H1 (cell line): Measurements from ENCODE around the gene DPY30. TPM values are rescaled to one million over a fixed set of nuclear protein-coding genes. Genes with fewer than 3 reads are reported as not detected.

Experiments
- ASH2L ChIP-seq: fragments of 200-600, 300-600 bp; sonication (generic); IDR thresholded peaks from one replicate; pipeline ENCODE4 v1.7.1; 2017; ENCODE audit warnings: low read length
- CHD1 ChIP-seq: IDR thresholded peaks from 2 replicates; pipeline ENCODE4 v1.6.1; 2012; ENCODE audit warnings: low read depth, low read length, improper control_type of control experiment
- CHD7 ChIP-seq: fragments of 300-600 bp; sonication (generic); IDR thresholded peaks from 2 replicates; pipeline ENCODE4 v1.7.1; 2012; ENCODE audit warnings: low read length, moderate library complexity, mild to moderate bottlenecking, inconsistent platforms; ENCODE audit not compliant: insufficient replicate concordance
- EGR1 ChIP-seq: IDR thresholded peaks from 2 replicates; pipeline ENCODE4 v1.6.1; 2011; ENCODE audit warnings: low read depth, low read length, borderline replicate concordance
- FOSL1 ChIP-seq: IDR thresholded peaks from 2 replicates; pipeline ENCODE4 v1.6.1; 2011; ENCODE audit warnings: mild to moderate bottlenecking, low read depth, low read length, moderate library complexity; ENCODE audit not compliant: insufficient read depth
- KDM4A ChIP-seq: IDR thresholded peaks from one replicate; pipeline ENCODE4 v1.7.1; 2012; ENCODE audit warnings: low read depth, mild to moderate bottlenecking, moderate library complexity, low read length, inconsistent platforms; ENCODE audit not compliant: severe bottlenecking
- PHF8 ChIP-seq: fragments of 200-600 bp; sonication (generic); conservative IDR thresholded peaks from 2 replicates; pipeline ENCODE4 v1.7.1; 2012; ENCODE audit warnings: low read depth, mild to moderate bottlenecking, inconsistent platforms, low read length, moderate library complexity
- RBBP5 ChIP-seq: IDR thresholded peaks from 2 replicates; pipeline ENCODE4 v1.7.1; 2012; ENCODE audit warnings: low read depth, mild to moderate bottlenecking, inconsistent platforms, low read length, moderate library complexity, borderline replicate concordance
- SP1 ChIP-seq: IDR thresholded peaks from 2 replicates; pipeline ENCODE4 v1.6.1; 2011; ENCODE audit warnings: low read depth, low read length
- TBP ChIP-seq: IDR thresholded peaks from 2 replicates; pipeline ENCODE4 v1.6.1; 2011; ENCODE audit warnings: low read depth, low read length, improper control_type of control experiment
- TCF12 ChIP-seq: IDR thresholded peaks from 2 replicates; pipeline ENCODE4 v1.6.1; 2011; ENCODE audit warnings: low read depth, mild to moderate bottlenecking, low read length
- ZNF274 ChIP-seq: IDR thresholded peaks from 2 replicates; pipeline ENCODE4 v1.7.0; 2012; ENCODE audit warnings: low read length, borderline replicate concordance; ENCODE audit errors: extremely low read depth
- polyA plus RNA-seq, 7 experiments: library from polyadenylated mRNA; depleted of rRNA in 3 of 7; stranded (reverse) in 5 of 7; unstranded in 2 of 7; fragments of >200 nt in 5 of 7; fragments of 200-250 nt in 2 of 7; gene quantifications; 1 replicate in 5 of 7; 2 replicates in 1 of 7; 4 replicates in 1 of 7; pipeline versions ENCODE4 v1.2.1 to v1.2.3, GENCODE V29; 2011 to 2013; ENCODE audit warnings: missing spikeins in 2 of 7, mixed read lengths in 2 of 7
- total RNA-seq: library from RNA; stranded (reverse); fragmentation: NEBNext Ultra II Directional; extraction: Animal tissue kit (Norgen Biotek cat#: 25700); gene quantifications from 2 replicates; pipeline ENCODE4 v1.2.1, GENCODE V29; 2021

DPY30 gene
- total and polyA plus RNA-seq, 2 of the 8 experiments (the other 6 are each of a cell fraction or from before 2014, with no cell fraction given) = 139 to 157 TPM

- TF ChIP-seq CHD7 (no peak), ASH2L (peak; percentile 65), ZNF274 (no peak), FOSL1 (no peak), PHF8 (peak; percentile 64; the same call in 1 of the 2 replicates), RBBP5 (peak; percentile 42; the same call in 1 of the 2 replicates), TBP (0 out of 2 replicates have a peak, but pooled peaks have one; percentile 30), CHD1 (no peak), KDM4A (peak; percentile 25), TCF12 (no peak), EGR1 (no peak), SP1 (no peak)
These were observed 24.5 kb upstream of the DPY30 start (continued) for GRCh38 chr2:32064021-32064601.
